OCI-LY7 (cell line): ENCODE data around the gene CXorf65.

Experiments
- CTCF ChIP-seq: fragments of 200-600 bp; sonication (generic); conservative IDR thresholded peaks from 2 replicates; pipeline ENCODE4 v1.5.1; 2014; ENCODE audit warnings: mild to moderate bottlenecking, antibody characterized with exemption, low read length, moderate library complexity, mixed read lengths
- EZH2phosphoT487 ChIP-seq: fragments of 200-600 bp; sonication (generic); IDR thresholded peaks from 2 replicates; pipeline ENCODE4 v1.6.1; 2018; ENCODE audit warnings: low read depth, borderline replicate concordance, mild to moderate bottlenecking, mixed run types, antibody characterized with exemption, low read length, moderate library complexity, mixed read lengths

- TF ChIP-seq CTCF (no peak), EZH2phosphoT487 (no peak)
These were observed 49.7 kb downstream of the CXorf65 start for GRCh38 chrX:71056867-71057266.
